Measurements from ENCODE around the gene C22orf15. TPM values are rescaled to one million over a fixed set of nuclear protein-coding genes. Genes with fewer than 3 reads are reported as not detected.

C22orf15 gene
- total and polyA plus RNA-seq, 2 donors (not counting 3 experiments of a cell fraction or from before 2014, with no cell fraction given), result 0.86 TPM; not detected in 1

DNA sequence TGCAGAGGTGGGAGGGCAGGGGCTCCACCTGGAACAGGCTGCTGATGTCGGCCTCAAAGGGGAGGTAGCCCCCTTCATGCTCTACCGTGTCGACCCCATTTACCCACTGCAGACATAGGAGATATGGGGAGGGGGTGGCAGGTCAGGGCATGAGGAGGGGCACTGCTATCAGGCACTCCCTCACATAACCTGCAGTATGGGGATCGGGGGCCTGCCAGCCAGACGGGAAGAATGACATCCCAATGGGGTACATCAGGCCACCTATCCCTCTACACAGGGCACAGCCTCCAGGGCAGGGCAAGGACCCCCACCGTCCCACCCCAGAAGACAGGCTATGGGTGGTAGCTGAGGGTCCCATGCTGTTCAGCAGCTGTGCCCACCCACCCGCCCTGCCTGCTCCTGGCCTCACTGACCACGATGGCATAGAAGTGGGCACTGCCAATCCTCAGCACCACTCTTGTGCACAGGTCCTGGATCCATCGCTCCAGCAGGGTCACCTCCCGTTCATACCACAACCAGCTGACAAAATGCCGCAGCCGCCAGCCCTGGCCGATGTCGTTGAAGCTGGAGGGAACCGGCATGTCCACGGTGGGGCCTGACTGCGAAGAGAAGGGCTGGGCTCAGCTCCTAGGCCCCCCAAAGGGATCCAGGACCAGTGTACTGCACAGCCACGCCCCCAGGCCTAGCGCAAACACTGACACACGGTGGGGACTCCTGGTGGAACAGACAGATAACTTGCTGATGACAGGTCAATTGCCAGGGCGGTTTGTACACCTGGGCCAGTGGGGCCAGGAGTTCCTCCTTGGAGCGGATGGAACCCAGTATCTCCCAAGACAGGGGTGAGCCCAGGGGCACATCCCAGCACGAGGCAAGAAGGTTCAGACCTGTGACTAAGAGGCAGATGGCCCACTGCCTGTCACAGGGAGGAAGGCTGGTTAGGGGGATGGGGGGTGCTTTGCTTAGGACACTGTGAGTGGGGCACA lies 47.9 kb upstream of the C22orf15 start:
- FAIRE-seq, result no peak
- BruUV-seq (replicated peaks), result no TSS peak
- DNase-seq (ENCODE audit: low read depth, low spot score), result no peak
- Histone ChIP-seq H3K4me2 (ENCODE audit: insufficient read depth, low read length) (no peak overlapping the region), H2AFZ (ENCODE audit: low read depth, low read length) (no peak overlapping the region), H3K27ac (ENCODE audit: insufficient read depth, low read depth, low read length) (no peak overlapping the region), H3K79me2 (ENCODE audit: control insufficient read depth, insufficient read depth, low read length) (peaks cover 14% of the 10 kb centered on the region), H3K27me3 (ENCODE audit: control insufficient read depth in 2 of 2, insufficient read depth in 2 of 2, low read length in 2 of 2) (no peaks in the 10 kb centered on the region), H3K9me1 (replicated peaks; ENCODE audit: control insufficient read depth, extremely low read depth, insufficient read depth, low read length) (no peaks in the 10 kb centered on the region), H3K9me3 (replicated peaks; ENCODE audit: control insufficient read depth, insufficient read depth, low read length) (no peaks in the 10 kb centered on the region), H3K36me3 (ENCODE audit: control insufficient read depth in 2 of 2, extremely low read depth in 1 of 2, insufficient read depth in 2 of 2, low read length in 2 of 2) (peaks cover 2 to 14% of the 10 kb centered on the region in 2 experiments), H3K9ac (replicated peaks; ENCODE audit: extremely low read depth, insufficient read depth, low read length) (no peak overlapping the region), H4K20me1 (replicated peaks; ENCODE audit: control insufficient read depth, extremely low read depth, insufficient read depth, low read length) (no peaks in the 10 kb centered on the region), H3K4me1 (ENCODE audit: control insufficient read depth, extremely low read depth, insufficient read depth, low read length) (no peaks in the 10 kb centered on the region), H3K4me3 (replicated peaks in 1 of 3; ENCODE audit: insufficient read depth in 1 of 3, low read depth in 1 of 3, low read length in 3 of 3) (no peak overlapping the region)
- POLR2A ChIA-PET, result no interaction called here
- dilution Hi-C loops (cut with MboI; ENCODE audit: extremely low pct_ligation_motif_present, low sequenced_read_pairs) (no loop called here), intact Hi-C loops (cut with micrococcal nuclease) (loop anchor here (5.0 kb wide), 1 partner anchor 132 kb away; no protein-coding TSS in a partner anchor)
- CTCF ChIA-PET, result interaction anchor here (0.9 kb wide), 1 partner anchor 135 kb away, joined by 3 read pairs; no protein-coding TSS in a partner anchor
- TF ChIP-seq EZH2 (IDR thresholded peaks at IDR 0.05; ENCODE audit: borderline replicate concordance, low read depth, low read length, severe bottlenecking) (no peak), GATA2 (IDR thresholded peaks at IDR 0.05; ENCODE audit: insufficient read depth, insufficient read length, low read depth, low read length) (no peak), FOS (IDR thresholded peaks at IDR 0.05; ENCODE audit: borderline replicate concordance, insufficient read depth, low read length) (no peak), MYC (IDR thresholded peaks at IDR 0.05; ENCODE audit: low read depth, low read length) (no peak), POLR2A (IDR thresholded peaks at IDR 0.05; ENCODE audit: low read depth, low read length) (no peak), POLR2AphosphoS5 (IDR thresholded peaks at IDR 0.05; ENCODE audit: insufficient read depth, low read depth, low read length) (no peak), JUN (IDR thresholded peaks at IDR 0.05; ENCODE audit: borderline replicate concordance, insufficient read depth, insufficient read length, low read depth) (no peak)
- TF ChIP-seq, protein P1, sequence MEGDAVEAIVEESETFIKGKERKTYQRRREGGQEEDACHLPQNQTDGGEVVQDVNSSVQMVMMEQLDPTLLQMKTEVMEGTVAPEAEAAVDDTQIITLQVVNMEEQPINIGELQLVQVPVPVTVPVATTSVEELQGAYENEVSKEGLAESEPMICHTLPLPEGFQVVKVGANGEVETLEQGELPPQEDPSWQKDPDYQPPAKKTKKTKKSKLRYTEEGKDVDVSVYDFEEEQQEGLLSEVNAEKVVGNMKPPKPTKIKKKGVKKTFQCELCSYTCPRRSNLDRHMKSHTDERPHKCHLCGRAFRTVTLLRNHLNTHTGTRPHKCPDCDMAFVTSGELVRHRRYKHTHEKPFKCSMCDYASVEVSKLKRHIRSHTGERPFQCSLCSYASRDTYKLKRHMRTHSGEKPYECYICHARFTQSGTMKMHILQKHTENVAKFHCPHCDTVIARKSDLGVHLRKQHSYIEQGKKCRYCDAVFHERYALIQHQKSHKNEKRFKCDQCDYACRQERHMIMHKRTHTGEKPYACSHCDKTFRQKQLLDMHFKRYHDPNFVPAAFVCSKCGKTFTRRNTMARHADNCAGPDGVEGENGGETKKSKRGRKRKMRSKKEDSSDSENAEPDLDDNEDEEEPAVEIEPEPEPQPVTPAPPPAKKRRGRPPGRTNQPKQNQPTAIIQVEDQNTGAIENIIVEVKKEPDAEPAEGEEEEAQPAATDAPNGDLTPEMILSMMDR (IDR thresholded peaks at IDR 0.05; ENCODE audit: extremely low read depth in 1 of 2, insufficient read depth in 1 of 2, low read depth in 1 of 2, low read length in 2 of 2), result no peak
- TF ChIP-seq, protein P2, sequence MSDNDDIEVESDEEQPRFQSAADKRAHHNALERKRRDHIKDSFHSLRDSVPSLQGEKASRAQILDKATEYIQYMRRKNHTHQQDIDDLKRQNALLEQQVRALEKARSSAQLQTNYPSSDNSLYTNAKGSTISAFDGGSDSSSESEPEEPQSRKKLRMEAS (IDR thresholded peaks at IDR 0.05; ENCODE audit: insufficient read depth, insufficient read length), result no peak
